Left ventricle myocardium inferior (tissue), 1 donor: Measurements from ENCODE around the gene MAPK6. TPM values are rescaled to one million over a fixed set of nuclear protein-coding genes. Genes with fewer than 3 reads are reported as not detected.
"Not testable (repeated sequence)": the region's sequence is repeated elsewhere in the genome, so short reads cannot be mapped to it uniquely, and the experiment has no call there.

Experiments used
- DNase-seq: peaks from one replicate; pipeline ENCODE4 v3.0.0-alpha.2; 2020
- H3K27ac ChIP-seq: fragments of 200-600 bp; replicated peaks from 2 replicates; pipeline ENCODE4 v1.8.0; 2021
- H3K27me3 ChIP-seq: fragments of 200-600 bp; 2 replicates; pipeline ENCODE4 v1.8.0; 2021; ENCODE audit warnings: low read depth
- H3K36me3 ChIP-seq: fragments of 200-600 bp; 2 replicates; pipeline ENCODE4 v1.8.0; 2021
- H3K4me1 ChIP-seq: fragments of 200-600 bp; 2 replicates; pipeline ENCODE4 v1.8.0; 2021
- H3K4me3 ChIP-seq: fragments of 200-600 bp; 2 replicates; pipeline ENCODE4 v1.8.0; 2021; ENCODE audit warnings: mild to moderate bottlenecking, moderate library complexity
- H3K9me3 ChIP-seq: fragments of 200-600 bp; replicated peaks from 2 replicates; pipeline ENCODE4 v1.8.0; 2021
- intact Hi-C: fragments of 100-400 bp; cut with micrococcal nuclease; formaldehyde crosslinking; loops from one replicate; pipeline ENCODE4 v1.11.0; 2022
- total RNA-seq: library from RNA; stranded (reverse); fragmentation: NEBNext Ultra II Directional; extraction: Animal tissue kit (Norgen Biotek cat#: 25700); gene quantifications from one replicate; pipeline ENCODE4 v1.2.1, GENCODE V29; 2021
- TF ChIP-seq, protein P1 (sequence below): fragments of 200-600 bp; IDR thresholded peaks from 2 replicates; pipeline ENCODE4 v1.8.0; 2021; ENCODE audit warnings: antibody characterized with exemption, mild to moderate bottlenecking, borderline replicate concordance
- donor health status: DM: no; HTN: yes; CAD: no; lungs with severe emphysema.

MAPK6 gene
- total RNA-seq, 1 donor from 2014 or later: 19.2 TPM

DNA sequence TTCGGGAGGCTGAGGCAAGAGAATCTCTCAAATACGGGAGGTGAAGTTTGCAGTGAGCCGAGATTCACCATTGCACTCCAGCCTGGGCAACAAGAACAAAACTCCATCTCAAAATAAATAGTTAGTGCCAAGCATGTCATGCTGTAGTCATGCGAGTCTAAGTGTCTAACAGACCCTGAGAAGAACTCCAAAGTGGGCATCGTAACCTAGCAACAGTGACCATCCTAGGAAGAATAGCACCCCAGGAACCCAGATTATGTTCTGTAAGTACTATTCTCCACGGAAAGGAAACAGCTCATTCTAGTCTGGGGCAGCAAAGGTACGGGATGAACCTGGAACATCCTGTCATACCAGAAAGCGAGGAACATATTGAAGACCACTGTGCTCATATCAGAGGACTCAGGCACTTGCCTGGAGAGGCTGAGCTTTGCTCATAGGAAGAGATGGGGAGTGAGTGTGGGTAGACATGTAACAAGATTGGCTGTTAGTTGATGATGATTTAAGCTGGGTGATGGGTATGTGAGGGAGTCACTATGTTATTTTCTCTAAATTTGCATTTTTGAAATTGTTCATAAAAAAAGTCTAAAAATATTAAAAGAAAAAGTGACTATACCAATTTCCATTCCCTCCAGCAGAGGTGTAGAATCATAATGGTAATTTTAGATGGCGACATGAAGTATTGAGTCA is 61.8 kb downstream of the MAPK6 start:
- Histone ChIP-seq H3K27me3 (no peaks in the 10 kb centered on the region), H3K9me3 (peaks cover 3% of the 10 kb centered on the region), H3K27ac (no peak overlapping the region), H3K4me3 (no peak overlapping the region), H3K36me3 (no peaks in the 10 kb centered on the region), H3K4me1 (peaks cover 6% of the 10 kb centered on the region)
- TF ChIP-seq, protein P1, sequence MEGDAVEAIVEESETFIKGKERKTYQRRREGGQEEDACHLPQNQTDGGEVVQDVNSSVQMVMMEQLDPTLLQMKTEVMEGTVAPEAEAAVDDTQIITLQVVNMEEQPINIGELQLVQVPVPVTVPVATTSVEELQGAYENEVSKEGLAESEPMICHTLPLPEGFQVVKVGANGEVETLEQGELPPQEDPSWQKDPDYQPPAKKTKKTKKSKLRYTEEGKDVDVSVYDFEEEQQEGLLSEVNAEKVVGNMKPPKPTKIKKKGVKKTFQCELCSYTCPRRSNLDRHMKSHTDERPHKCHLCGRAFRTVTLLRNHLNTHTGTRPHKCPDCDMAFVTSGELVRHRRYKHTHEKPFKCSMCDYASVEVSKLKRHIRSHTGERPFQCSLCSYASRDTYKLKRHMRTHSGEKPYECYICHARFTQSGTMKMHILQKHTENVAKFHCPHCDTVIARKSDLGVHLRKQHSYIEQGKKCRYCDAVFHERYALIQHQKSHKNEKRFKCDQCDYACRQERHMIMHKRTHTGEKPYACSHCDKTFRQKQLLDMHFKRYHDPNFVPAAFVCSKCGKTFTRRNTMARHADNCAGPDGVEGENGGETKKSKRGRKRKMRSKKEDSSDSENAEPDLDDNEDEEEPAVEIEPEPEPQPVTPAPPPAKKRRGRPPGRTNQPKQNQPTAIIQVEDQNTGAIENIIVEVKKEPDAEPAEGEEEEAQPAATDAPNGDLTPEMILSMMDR: no peak
- intact Hi-C loops: loop anchor here (10.0 kb wide), 1 partner anchor 224 kb away; no protein-coding TSS in a partner anchor
- DNase-seq: no peak

DNA sequence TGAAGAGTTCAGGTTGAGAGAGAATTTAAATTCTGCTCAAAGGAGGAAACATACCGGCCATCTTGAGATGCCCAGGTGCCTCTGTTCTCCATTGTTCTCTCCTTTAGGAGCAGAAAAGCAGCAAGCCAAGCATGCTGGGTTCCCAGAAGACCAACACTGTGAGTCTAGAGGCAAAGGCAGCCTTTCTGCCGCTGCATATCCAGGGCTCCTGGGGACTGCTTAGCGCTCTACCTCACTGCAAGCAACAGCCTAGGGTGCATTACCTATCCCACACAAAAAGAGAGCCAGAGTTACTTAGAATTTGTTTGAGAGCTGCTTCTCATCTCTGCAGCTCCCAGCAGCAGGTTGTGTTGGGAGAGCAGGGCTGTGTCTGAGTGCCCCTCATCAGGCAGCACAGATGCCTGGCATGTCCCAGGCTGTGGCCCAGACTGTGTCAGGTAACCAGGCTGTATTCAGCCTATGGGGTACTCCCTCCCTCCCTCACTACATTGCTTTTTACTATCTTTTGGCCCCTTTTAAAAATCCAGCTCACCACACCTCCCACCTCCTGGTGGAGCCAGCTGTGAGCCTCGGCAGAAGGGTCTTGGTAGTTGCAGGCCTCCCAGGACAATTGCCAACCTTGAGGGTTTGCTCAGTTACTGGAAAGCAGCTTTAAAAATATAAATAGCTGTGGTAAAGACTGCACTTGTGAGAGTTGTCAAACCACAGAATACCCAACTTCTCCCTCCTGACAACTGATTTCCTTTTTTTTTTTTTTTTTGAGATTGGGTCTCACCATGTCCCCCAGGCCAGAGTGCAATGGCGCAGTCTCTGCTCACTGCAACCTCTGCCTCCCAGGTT is 63.4 kb downstream of the MAPK6 start:
- no peak for DNase-seq
- TF ChIP-seq, protein P1: no peak
- intact Hi-C loops: loop anchor here (10.0 kb wide), 1 partner anchor 222 kb away; no protein-coding TSS in a partner anchor

DNA sequence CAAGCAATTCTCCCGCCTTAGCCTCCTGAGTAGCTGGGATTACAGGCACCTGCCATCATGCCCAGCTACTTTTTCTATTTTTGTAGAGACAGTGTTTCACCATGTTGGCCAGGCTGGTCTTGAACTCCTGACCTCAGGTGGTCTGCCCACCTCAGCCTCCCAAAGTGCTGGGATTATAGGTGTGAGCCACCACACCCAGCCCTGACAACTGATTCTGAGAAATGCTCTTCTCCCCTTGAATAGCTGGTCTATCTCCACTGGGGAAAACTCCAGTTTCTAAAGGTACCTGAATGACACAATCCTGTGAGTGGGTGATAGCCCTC is 64.0 kb downstream of the MAPK6 start:
- H3K36me3 ChIP-seq, H3K27ac ChIP-seq, H3K27me3 ChIP-seq, H3K4me1 ChIP-seq, H3K4me3 ChIP-seq, DNase-seq: not testable (repeated sequence)
- H3K9me3 ChIP-seq: peaks cover 21% of the 10 kb centered on the region
- intact Hi-C loops: loop anchor here (10.0 kb wide), 1 partner anchor 222 kb away; no protein-coding TSS in a partner anchor

More for the DNA sequence above, 63.4 kb downstream of the MAPK6 start:
- Histone ChIP-seq H3K4me3 (no peak overlapping the region), H3K36me3 (no peaks in the 10 kb centered on the region), H3K9me3 (peaks cover 19% of the 10 kb centered on the region), H3K4me1 (peaks cover 6% of the 10 kb centered on the region), H3K27ac (no peak overlapping the region), H3K27me3 (no peaks in the 10 kb centered on the region)

DNA sequence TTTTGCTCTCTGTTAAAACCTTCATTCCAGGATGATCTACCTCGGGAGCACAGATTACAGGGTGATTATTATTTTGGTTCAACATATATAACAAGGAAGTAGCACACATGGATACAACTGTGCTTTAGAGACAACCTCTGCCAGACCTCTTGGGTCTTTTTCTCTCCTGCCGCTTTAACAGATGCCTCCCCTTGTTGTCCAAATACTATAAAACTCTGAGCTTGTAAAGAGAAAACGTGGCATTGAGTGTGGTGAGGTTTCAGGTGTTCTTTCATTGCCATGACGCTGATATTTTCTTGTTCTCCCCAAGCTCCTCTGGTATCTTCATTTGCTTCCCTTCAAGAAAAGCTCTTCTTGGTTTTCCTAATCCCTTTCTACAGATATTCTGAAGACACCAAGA is 64.6 kb downstream of the MAPK6 start:
- H3K9me3 ChIP-seq: peaks cover 21% of the 10 kb centered on the region
- DNase-seq: no peak
- intact Hi-C loops: loop anchor here (10.0 kb wide), 1 partner anchor 221 kb away; no protein-coding TSS in a partner anchor
- H3K36me3 ChIP-seq: no peaks in the 10 kb centered on the region
- H3K27ac ChIP-seq: no peak overlapping the region
- H3K27me3 ChIP-seq: no peaks in the 10 kb centered on the region
- TF ChIP-seq, protein P1: no peak
- no peak overlapping the region for H3K4me3 ChIP-seq
- H3K4me1 ChIP-seq: peaks cover 5% of the 10 kb centered on the region

DNA sequence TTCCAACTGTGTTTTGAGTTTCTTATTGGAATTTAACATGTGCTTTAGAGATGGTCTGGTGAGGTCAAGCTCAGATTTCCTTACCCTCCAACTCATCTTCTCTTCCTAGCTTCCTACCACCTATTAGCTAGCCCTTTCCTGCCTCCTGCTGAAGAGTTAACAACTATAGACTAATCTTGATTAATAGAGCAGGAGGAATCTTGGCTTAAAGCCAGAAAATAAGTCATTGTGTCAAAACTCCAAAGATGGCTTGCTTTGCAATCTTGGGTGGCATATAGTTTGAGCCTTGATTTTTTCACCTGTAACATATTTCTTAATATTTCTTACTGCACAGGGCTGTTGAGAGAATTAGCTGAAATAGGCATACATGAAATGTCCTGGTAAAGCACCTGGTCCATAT is 66.3 kb downstream of the MAPK6 start:
- DNase-seq: no peak
- no peaks in the 10 kb centered on the region for H3K4me1 ChIP-seq
- H3K27ac ChIP-seq: no peak overlapping the region
- TF ChIP-seq, protein P1: no peak
- H3K9me3 ChIP-seq: peaks cover 30% of the 10 kb centered on the region
- H3K4me3 ChIP-seq: no peak overlapping the region
- no peaks in the 10 kb centered on the region for H3K36me3 ChIP-seq
- intact Hi-C loops: loop anchor here (10.0 kb wide), 1 partner anchor 220 kb away; no protein-coding TSS in a partner anchor
- H3K27me3 ChIP-seq: no peaks in the 10 kb centered on the region
